NB4 (cell line): ENCODE measurements around the gene SLC12A7.
A peak's percentile ranks its signal among the peaks of the same experiment; 100 is the strongest.

Source experiments
- DNase-seq: peaks from one replicate; pipeline ENCODE4 v3.0.0; 2010; ENCODE audit warnings: low read depth
- H3K4me3 ChIP-seq: one replicate; pipeline ENCODE4 v1.5.1; 2011; ENCODE audit warnings: mild to moderate bottlenecking, low read depth, low read length, moderate library complexity
- MYC ChIP-seq: IDR thresholded peaks from 2 replicates; pipeline ENCODE4 v1.6.1; 2011; ENCODE audit warnings: low read depth, low read length
- POLR2A ChIP-seq: IDR thresholded peaks from 2 replicates; pipeline ENCODE4 v1.6.1; 2011; ENCODE audit warnings: mild to moderate bottlenecking; ENCODE audit not compliant: insufficient read length; ENCODE audit errors: extremely low read depth
- TF ChIP-seq, protein P1 (sequence below): IDR thresholded peaks from 2 replicates; pipeline ENCODE4 v1.6.1; 2011; ENCODE audit warnings: low read depth, low read length
- TF ChIP-seq, protein P2 (sequence below): IDR thresholded peaks from one replicate; pipeline ENCODE4 v1.5.1; 2012; ENCODE audit warnings: low read depth, low read length

SLC12A7 gene

DNA sequence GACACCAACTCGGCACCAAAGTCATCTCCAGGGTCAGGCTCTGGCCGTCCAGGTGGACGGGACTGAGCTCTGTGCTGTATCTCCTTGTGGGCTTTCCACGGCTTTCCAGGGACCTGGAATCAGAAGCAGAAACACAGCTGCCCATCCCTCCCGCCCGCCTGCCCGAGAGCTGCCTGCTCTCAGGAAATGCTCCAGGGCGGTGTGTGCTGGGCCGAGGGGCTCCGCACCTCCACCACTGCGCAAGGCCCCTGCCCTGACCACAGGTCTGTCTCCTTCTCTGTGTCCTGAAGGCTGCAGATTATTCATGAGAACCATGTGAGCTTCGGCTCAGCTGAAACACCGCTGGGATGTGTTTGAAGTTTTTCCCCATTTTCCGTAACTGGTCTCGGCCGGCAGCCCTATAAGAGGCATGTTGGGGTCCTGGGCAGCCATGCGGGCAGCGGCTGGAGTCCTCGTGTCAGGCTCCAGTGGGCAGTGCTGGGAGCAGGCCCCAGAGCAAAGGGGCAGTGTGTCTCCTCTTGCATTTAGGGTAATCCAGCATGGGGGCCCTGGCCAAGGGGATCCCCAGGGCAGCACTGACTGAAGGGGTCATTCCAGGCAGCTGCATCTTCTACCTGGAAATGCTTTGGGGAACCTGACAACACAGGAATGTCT is 80.4 kb downstream of the SLC12A7 start:
- DNase-seq, result no peak
- H3K4me3 ChIP-seq, result no peak overlapping the region
- TF ChIP-seq MYC, result no peak
- TF ChIP-seq, protein P1, sequence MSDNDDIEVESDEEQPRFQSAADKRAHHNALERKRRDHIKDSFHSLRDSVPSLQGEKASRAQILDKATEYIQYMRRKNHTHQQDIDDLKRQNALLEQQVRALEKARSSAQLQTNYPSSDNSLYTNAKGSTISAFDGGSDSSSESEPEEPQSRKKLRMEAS, result no peak
- TF ChIP-seq, protein P2, sequence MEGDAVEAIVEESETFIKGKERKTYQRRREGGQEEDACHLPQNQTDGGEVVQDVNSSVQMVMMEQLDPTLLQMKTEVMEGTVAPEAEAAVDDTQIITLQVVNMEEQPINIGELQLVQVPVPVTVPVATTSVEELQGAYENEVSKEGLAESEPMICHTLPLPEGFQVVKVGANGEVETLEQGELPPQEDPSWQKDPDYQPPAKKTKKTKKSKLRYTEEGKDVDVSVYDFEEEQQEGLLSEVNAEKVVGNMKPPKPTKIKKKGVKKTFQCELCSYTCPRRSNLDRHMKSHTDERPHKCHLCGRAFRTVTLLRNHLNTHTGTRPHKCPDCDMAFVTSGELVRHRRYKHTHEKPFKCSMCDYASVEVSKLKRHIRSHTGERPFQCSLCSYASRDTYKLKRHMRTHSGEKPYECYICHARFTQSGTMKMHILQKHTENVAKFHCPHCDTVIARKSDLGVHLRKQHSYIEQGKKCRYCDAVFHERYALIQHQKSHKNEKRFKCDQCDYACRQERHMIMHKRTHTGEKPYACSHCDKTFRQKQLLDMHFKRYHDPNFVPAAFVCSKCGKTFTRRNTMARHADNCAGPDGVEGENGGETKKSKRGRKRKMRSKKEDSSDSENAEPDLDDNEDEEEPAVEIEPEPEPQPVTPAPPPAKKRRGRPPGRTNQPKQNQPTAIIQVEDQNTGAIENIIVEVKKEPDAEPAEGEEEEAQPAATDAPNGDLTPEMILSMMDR, result no peak
- no peak for TF ChIP-seq POLR2A

DNA sequence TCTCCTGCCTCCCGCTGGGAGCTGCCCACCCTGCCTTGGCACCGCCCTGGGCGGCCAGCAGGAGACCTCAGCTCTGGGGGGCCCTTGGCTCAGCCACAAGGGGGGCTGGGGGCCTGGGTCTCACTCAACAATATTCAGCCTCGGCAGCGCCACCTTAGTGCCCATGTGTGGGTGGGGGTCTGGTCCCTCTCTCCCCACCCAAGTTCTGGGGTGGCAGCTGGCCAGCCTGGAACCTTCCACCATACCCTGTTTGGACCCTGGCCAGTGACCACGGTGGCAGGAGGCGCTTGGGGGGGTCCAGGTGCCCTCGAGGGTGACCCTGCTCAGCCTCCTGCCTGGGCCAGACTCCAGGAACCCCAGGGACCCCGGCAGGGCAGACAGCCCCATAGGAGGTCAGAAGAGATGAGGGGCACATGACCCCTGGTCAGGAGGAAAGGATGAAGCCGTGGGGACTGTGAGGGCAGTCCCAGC is 81.0 kb downstream of the SLC12A7 start:
- H3K4me3 ChIP-seq, result no peak overlapping the region
- TF ChIP-seq, protein P2, result no peak
- DNase-seq, result no peak

DNA sequence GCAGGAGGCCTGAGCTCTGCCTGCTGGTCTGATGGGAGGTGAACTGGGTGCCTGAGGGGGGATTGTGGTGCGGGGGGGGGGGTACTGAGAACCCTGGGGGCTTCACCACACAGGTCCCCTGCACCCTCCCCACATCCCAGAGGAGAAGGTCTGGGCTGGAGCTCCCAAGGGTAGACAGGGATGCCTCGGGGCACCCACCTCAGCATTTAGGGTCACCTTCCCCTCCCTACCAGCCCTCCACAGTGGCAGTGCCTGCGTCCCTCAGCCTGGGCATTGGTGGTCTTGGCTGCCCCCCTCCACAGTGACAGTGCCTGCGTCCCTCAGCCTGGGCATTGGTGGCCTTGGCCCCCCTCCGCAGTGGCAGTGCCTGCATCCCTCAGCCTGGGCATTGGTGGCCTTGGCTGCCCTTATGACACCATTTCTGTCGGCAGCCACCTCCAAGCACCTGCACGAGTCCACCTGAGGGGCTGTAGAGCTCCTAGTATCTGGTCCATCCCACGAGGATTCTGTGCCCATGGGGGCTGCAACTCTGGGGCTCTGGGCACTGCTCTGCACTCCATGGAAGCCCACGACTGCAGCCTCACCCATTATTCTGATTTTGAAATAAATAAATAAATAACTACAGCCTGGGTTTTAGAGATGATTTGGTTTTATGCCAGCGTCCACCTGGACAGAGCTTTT is 81.8 kb downstream of the SLC12A7 start:
- no peak for DNase-seq
- H3K4me3 ChIP-seq, result no peak overlapping the region
- no peak for TF ChIP-seq POLR2A
- no peak for TF ChIP-seq MYC
- TF ChIP-seq, protein P1, result no peak
- TF ChIP-seq, protein P2, result no peak

DNA sequence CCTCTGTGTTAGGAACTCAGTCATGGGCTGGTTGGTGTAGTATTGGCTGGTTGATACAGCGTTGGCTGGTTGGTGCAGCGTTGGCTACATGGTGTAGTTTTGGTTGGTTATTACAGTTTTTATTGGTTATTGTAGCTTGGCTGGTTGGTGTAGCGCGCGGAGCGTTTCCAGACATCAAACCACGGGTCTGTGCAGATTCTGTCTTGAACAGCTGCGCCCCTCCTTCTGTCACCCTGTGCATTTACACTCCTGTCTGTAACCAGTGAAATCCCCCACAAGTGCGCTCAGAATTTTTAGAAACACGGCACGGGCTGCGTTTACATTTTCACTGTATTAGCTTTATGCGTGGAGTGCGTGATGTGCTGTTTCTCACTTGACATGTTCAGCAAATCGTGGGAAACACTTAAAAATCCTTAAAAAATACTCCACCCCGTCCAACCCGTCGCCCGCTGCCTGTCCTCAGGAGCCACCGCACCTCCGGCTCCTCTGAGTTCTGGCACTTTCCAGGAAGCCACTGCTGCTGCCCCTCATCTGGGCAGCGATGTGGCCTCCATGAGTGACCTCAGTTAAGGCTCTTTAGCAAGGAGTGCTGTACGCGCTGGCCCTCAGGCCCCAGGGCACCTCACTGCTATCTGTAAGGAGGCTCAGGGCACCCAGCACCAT is 82.5 kb downstream of the SLC12A7 start:
- no peak for DNase-seq
- no peak overlapping the region for H3K4me3 ChIP-seq
- TF ChIP-seq, protein P1, result no peak
- TF ChIP-seq, protein P2, result no peak
- TF ChIP-seq MYC (no peak), POLR2A (no peak)

DNA sequence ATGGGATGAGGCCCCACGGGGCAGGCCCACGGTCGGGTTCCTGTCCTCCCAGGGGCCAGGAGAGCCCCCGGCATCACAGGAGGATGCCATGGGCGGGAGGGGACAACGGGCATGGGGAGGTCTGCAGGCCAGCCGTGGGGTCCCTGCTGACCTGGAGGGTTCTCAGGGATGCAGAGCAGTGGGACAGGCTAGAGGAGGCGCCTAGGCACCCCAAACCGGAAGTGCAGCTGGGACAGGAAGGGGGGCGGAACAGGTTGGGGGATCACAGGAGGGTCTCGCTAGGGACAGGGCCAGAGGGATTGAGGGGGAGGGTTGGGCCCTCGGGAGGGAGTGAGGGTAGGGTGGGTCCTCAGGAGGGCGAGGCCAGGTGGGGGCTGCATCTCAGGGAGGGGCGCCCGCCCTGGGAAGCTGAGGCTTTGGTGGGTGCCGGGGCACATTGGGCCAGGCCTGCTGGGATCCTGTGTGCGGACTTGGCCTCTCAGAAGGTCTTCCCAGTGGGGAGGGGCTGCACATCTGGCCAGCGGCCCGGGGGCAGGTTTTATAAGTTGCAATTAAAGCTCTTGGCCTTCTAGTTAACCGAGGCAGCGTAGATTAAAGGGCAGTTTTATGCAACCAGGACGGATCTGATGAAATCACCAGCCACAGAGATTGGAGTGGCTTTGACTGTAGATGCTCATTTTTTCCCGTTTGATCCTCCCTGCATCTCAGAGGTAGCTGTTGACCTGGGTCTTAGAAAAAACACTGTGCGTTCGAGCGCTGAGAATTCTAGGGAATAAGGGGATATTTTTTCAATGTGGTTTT is 83.2 kb downstream of the SLC12A7 start:
- no peak overlapping the region for H3K4me3 ChIP-seq
- TF ChIP-seq, protein P1, result 0 out of 2 replicates have a peak, but pooled peaks have one; percentile 14
- TF ChIP-seq, protein P2, result no peak
- TF ChIP-seq POLR2A, result no peak
- no peak for TF ChIP-seq MYC
- peak; percentile 60 for DNase-seq
